H1 (cell line): ENCODE results near the gene ADAMTS14. TPM values are rescaled to one million over a fixed set of nuclear protein-coding genes. Genes with fewer than 3 reads are reported as not detected.

Experiments used
- CTCF ChIA-PET: fragments of 300-600 bp; sonication (Branson Sonifier 250); formaldehyde crosslinking; loops from one replicate; lab custom pipeline; 2021; ENCODE audit not compliant: partially characterized antibody; lab: Charles Lee
- POLR2A ChIA-PET: fragments of 300-600 bp; sonication (Branson Sonifier 250); formaldehyde crosslinking; loops from one replicate; lab custom pipeline; 2021; ENCODE audit warnings: inconsistent platforms; ENCODE audit not compliant: partially characterized antibody; lab: Charles Lee
- DNase-seq, 2 experiments: peaks; one replicate each; pipeline versions ENCODE4 v3.0.0 to v3.0.0-alpha.2; 2010 to 2022; ENCODE audit warnings: low spot score in 2 of 2, low read depth in 1 of 2, mixed read lengths in 1 of 2
- FAIRE-seq: peaks from 2 replicates; lab custom pipeline; 2011; peaks lifted over from hg19 to GRCh38; lab: Jason Lieb, UNC
- H2AFZ ChIP-seq: 2 replicates; pipeline ENCODE4 v1.8.1; 2012; ENCODE audit warnings: low read length, inconsistent platforms
- H2AK5ac ChIP-seq: 2 replicates; pipeline ENCODE4 v1.6.1; 2013; ENCODE audit warnings: low read depth, low read length
- H2BK120ac ChIP-seq: replicated peaks from 2 replicates; pipeline ENCODE3; 2013; ENCODE audit warnings: low read depth, low read length, inconsistent platforms
- H2BK12ac ChIP-seq: 2 replicates; pipeline ENCODE4 v1.6.1; 2013; ENCODE audit warnings: low read depth, low read length
- H2BK15ac ChIP-seq: 2 replicates; pipeline ENCODE4 v1.6.1; 2013; ENCODE audit warnings: low read length
- H2BK20ac ChIP-seq: 2 replicates; pipeline ENCODE4 v1.6.1; 2013; ENCODE audit warnings: low read length
- H2BK5ac ChIP-seq: 2 replicates; pipeline ENCODE4 v1.6.1; 2013; ENCODE audit warnings: low read depth, low read length
- H3K14ac ChIP-seq: 2 replicates; pipeline ENCODE4 v1.6.1; 2013; ENCODE audit warnings: inconsistent platforms; ENCODE audit not compliant: insufficient read length
- H3K18ac ChIP-seq: 2 replicates; pipeline ENCODE4 v1.6.1; 2013; ENCODE audit warnings: low read length; ENCODE audit errors: extremely low read depth
- H3K23ac ChIP-seq: 2 replicates; pipeline ENCODE4 v1.6.1; 2013; ENCODE audit warnings: inconsistent platforms; ENCODE audit not compliant: insufficient read length
- H3K23me2 ChIP-seq: 2 replicates; pipeline ENCODE4 v1.6.1; 2013; ENCODE audit warnings: low read depth, low read length
- H3K27ac ChIP-seq: 2 replicates; pipeline ENCODE4 v1.6.1; 2011; ENCODE audit warnings: low read depth, low read length, inconsistent platforms
- H3K27me3 ChIP-seq, 4 experiments: replicated peaks in 1 of 4; 1 replicate in 1 of 4; 2 replicates in 3 of 4; pipeline versions ENCODE4 v1.6.1 to v1.8.1; 2011 to 2013; ENCODE audit warnings: low read length in 3 of 4, mild to moderate bottlenecking in 3 of 4, inconsistent platforms in 2 of 4, mixed read lengths in 2 of 4, moderate library complexity in 1 of 4; ENCODE audit not compliant: control insufficient read depth in 3 of 4, insufficient read depth in 3 of 4; ENCODE audit errors: extremely low read depth in 1 of 4
- H3K36me3 ChIP-seq, 4 experiments: 2 replicates each; pipeline versions ENCODE4 v1.6.1 to v1.8.1; 2011 to 2013; ENCODE audit warnings: mild to moderate bottlenecking in 4 of 4, low read length in 3 of 4, moderate library complexity in 2 of 4, control low read depth in 1 of 4, inconsistent platforms in 1 of 4; ENCODE audit not compliant: insufficient read depth in 4 of 4, control insufficient read depth in 2 of 4
- H3K4ac ChIP-seq: replicated peaks from 2 replicates; pipeline ENCODE3; 2013; ENCODE audit warnings: low read length, low read depth, mixed read lengths, inconsistent platforms; ENCODE audit not compliant: insufficient read length
- H3K4me1 ChIP-seq, 4 experiments: replicated peaks in 1 of 4; 1 replicate in 1 of 4; 2 replicates in 3 of 4; pipeline versions ENCODE4 v1.6.1 to v1.8.1; 2011 to 2013; ENCODE audit warnings: low read length in 3 of 4, inconsistent platforms in 2 of 4, mixed read lengths in 1 of 4; ENCODE audit not compliant: insufficient read depth in 4 of 4, control insufficient read depth in 3 of 4
- H3K4me2 ChIP-seq, 2 experiments: 2 replicates each; pipeline versions ENCODE4 v1.6.1 to v1.8.1; 2011 to 2013; ENCODE audit warnings: low read depth in 2 of 2, low read length in 2 of 2, control low read depth in 1 of 2, inconsistent platforms in 1 of 2, mild to moderate bottlenecking in 1 of 2; ENCODE audit not compliant: insufficient read depth in 1 of 2
- H3K4me3 ChIP-seq, 4 experiments: fragments of 200-600, 300-600 bp in 1 of 4; sonication (generic), shearing (Covaris generic), sonication (Bioruptor Twin) in 1 of 4; 2 replicates each; pipeline versions ENCODE4 v1.5.1 to v1.8.1; 2011 to 2016; ENCODE audit warnings: low read length in 4 of 4, low read depth in 3 of 4, control low read depth in 2 of 4, inconsistent platforms in 2 of 4, mild to moderate bottlenecking in 2 of 4, mixed read lengths in 1 of 4, moderate library complexity in 1 of 4; ENCODE audit not compliant: insufficient read depth in 2 of 4; ENCODE audit errors: extremely low read depth in 1 of 4
- H3K56ac ChIP-seq: replicated peaks from 2 replicates; pipeline ENCODE3; 2013; ENCODE audit warnings: low read depth, mild to moderate bottlenecking, mixed read lengths, low read length, inconsistent platforms; ENCODE audit not compliant: insufficient read length
- H3K79me1 ChIP-seq: 2 replicates; pipeline ENCODE4 v1.6.1; 2013; ENCODE audit warnings: low read depth, low read length, control low read depth
- H3K79me2 ChIP-seq, 2 experiments: 2 replicates each; pipeline versions ENCODE4 v1.6.1 to v1.8.1; 2012 to 2013; ENCODE audit warnings: low read length in 2 of 2, mild to moderate bottlenecking in 2 of 2, inconsistent platforms in 1 of 2; ENCODE audit not compliant: insufficient read depth in 2 of 2, control insufficient read depth in 1 of 2
- H3K9ac ChIP-seq, 4 experiments: replicated peaks in 1 of 4; 1 replicate in 1 of 4; 2 replicates in 3 of 4; pipeline versions ENCODE4 v1.6.1 to v1.8.1; 2011 to 2013; ENCODE audit warnings: low read depth in 3 of 4, low read length in 3 of 4, control low read depth in 2 of 4, mild to moderate bottlenecking in 2 of 4, moderate library complexity in 2 of 4, inconsistent platforms in 1 of 4; ENCODE audit errors: extremely low read depth in 1 of 4
- H3K9me3 ChIP-seq, 2 experiments: 2 replicates each; pipeline versions ENCODE4 v1.6.1 to v1.8.1; 2012 to 2013; ENCODE audit warnings: mild to moderate bottlenecking in 2 of 2, moderate library complexity in 2 of 2, control low read depth in 1 of 2, inconsistent platforms in 1 of 2, low read depth in 1 of 2, low read length in 1 of 2, mixed read lengths in 1 of 2; ENCODE audit not compliant: insufficient read depth in 2 of 2
- H4K20me1 ChIP-seq, 2 experiments: replicated peaks in 1 of 2; 2 replicates each; pipeline versions ENCODE3 to v1.8.1; 2011 to 2013; ENCODE audit warnings: inconsistent platforms in 2 of 2, low read length in 2 of 2, mild to moderate bottlenecking in 1 of 2; ENCODE audit not compliant: insufficient read depth in 2 of 2, control insufficient read depth in 1 of 2
- H4K5ac ChIP-seq: 2 replicates; pipeline ENCODE4 v1.6.1; 2013; ENCODE audit warnings: low read length, low read depth, mixed read lengths, inconsistent platforms; ENCODE audit not compliant: insufficient read length
- H4K8ac ChIP-seq: 2 replicates; pipeline ENCODE4 v1.8.0; 2013; ENCODE audit warnings: mild to moderate bottlenecking, moderate library complexity, low read length, inconsistent platforms; ENCODE audit not compliant: insufficient read depth; ENCODE audit errors: extremely low read depth
- H4K91ac ChIP-seq: replicated peaks from 2 replicates; pipeline ENCODE3; 2013; ENCODE audit warnings: low read length, mixed read lengths, inconsistent platforms; ENCODE audit not compliant: insufficient read length
- ATF2 ChIP-seq: IDR thresholded peaks from 2 replicates; pipeline ENCODE4 v1.6.1; 2012; ENCODE audit warnings: low read length, inconsistent platforms
- CHD1 ChIP-seq: IDR thresholded peaks from 2 replicates; pipeline ENCODE4 v1.6.1; 2012; ENCODE audit warnings: low read depth, low read length, improper control_type of control experiment
- CHD2 ChIP-seq: IDR thresholded peaks from 2 replicates; pipeline ENCODE4 v1.6.1; 2012; ENCODE audit warnings: low read length, improper control_type of control experiment
- EZH2 ChIP-seq: fragments of 200-600 bp; sonication (generic); IDR thresholded peaks from 2 replicates; pipeline ENCODE4 v1.7.1; 2012; ENCODE audit warnings: low read depth, mild to moderate bottlenecking, moderate library complexity, low read length, inconsistent platforms; ENCODE audit not compliant: severe bottlenecking
- JUN ChIP-seq: IDR thresholded peaks from 2 replicates; pipeline ENCODE4 v1.6.1; 2011; ENCODE audit warnings: low read depth, mild to moderate bottlenecking, improper control_type of control experiment, low read length
- KDM1A ChIP-seq: fragments of 200-600, 300-600 bp; sonication (generic); IDR thresholded peaks from 2 replicates; pipeline ENCODE4 v1.7.1; 2016; ENCODE audit warnings: mild to moderate bottlenecking, low read length, borderline replicate concordance
- POU5F1 ChIP-seq: IDR thresholded peaks from 2 replicates; pipeline ENCODE4 v1.6.1; 2011; ENCODE audit warnings: low read depth, mild to moderate bottlenecking, low read length, moderate library complexity
- SP2 ChIP-seq: IDR thresholded peaks from 2 replicates; pipeline ENCODE4 v1.6.1; 2012; ENCODE audit warnings: mild to moderate bottlenecking, low read length, inconsistent platforms
- WGBS, 2 experiments: shearing (Covaris generic) in 1 of 2; methylation state at CpG; one replicate each; pipeline versions ENCODE4 v1.1.6 to v1.1.7; 2013 to 2015; ENCODE audit warnings: low lambda C conversion rate in 2 of 2, mixed read lengths in 2 of 2, inconsistent platforms in 1 of 2, low coverage in 1 of 2, missing lambda C conversion rate in 1 of 2; ENCODE audit not compliant: insufficient replicate concordance in 2 of 2, insufficient coverage in 1 of 2, insufficient read length in 1 of 2; ENCODE audit errors: extremely low coverage in 1 of 2, missing lambda C conversion rate in 1 of 2; 5-methylcytosine and 5-hydroxymethylcytosine counted together
- polyA plus RNA-seq, 7 experiments: library from polyadenylated mRNA; depleted of rRNA in 3 of 7; stranded (reverse) in 5 of 7; unstranded in 2 of 7; fragments of >200 nt in 5 of 7; fragments of 200-250 nt in 2 of 7; gene quantifications; 1 replicate in 5 of 7; 2 replicates in 1 of 7; 4 replicates in 1 of 7; pipeline versions ENCODE4 v1.2.1 to v1.2.3, GENCODE V29; 2011 to 2013; ENCODE audit warnings: missing spikeins in 2 of 7, mixed read lengths in 2 of 7
- total RNA-seq: library from RNA; stranded (reverse); fragmentation: NEBNext Ultra II Directional; extraction: Animal tissue kit (Norgen Biotek cat#: 25700); gene quantifications from 2 replicates; pipeline ENCODE4 v1.2.1, GENCODE V29; 2021
- TF ChIP-seq, protein P1 (sequence below): IDR thresholded peaks from 2 replicates; pipeline ENCODE4 v1.6.1; 2012; ENCODE audit warnings: inconsistent platforms

The ADAMTS14 gene
- total and polyA plus RNA-seq, 2 of the 8 experiments (the other 6 are each of a cell fraction or from before 2014, with no cell fraction given) = 2.0 to 2.3 TPM

- no peak overlapping the region; the same call in 1 of the 2 replicates for H2AFZ ChIP-seq
- POLR2A ChIA-PET = no interaction called here
- no peak overlapping the region for H3K9ac ChIP-seq
- TF ChIP-seq KDM1A (no peak), CHD1 (no peak), EZH2 (no peak), CHD2 (no peak), JUN (no peak), SP2 (no peak), ATF2 (no peak), POU5F1 (no peak)
- TF ChIP-seq, protein P1, sequence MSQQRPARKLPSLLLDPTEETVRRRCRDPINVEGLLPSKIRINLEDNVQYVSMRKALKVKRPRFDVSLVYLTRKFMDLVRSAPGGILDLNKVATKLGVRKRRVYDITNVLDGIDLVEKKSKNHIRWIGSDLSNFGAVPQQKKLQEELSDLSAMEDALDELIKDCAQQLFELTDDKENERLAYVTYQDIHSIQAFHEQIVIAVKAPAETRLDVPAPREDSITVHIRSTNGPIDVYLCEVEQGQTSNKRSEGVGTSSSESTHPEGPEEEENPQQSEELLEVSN = 0 out of 2 replicates have a peak, but pooled peaks have one; percentile 27
Observed at GRCh38 chr10:70673043-70673928, 980 bp downstream of the ADAMTS14 start.

More at GRCh38 chr10:70673043-70673928, 980 bp downstream of the ADAMTS14 start:
- FAIRE-seq (no peak), DNase-seq (no peak)
- Histone ChIP-seq H2BK20ac (no peak overlapping the region), H2AK5ac (no peak overlapping the region), H3K4me2 (peak overlapping the region; percentile 56 to 86), H4K5ac (no peak overlapping the region), H3K4me1 (peaks cover 3 to 11% (median 3%) of the 10 kb centered on the region in 4 experiments; a peak in 6 of 7 replicates), H3K23me2 (peaks cover 6% of the 10 kb centered on the region; the same call in 1 of the 2 replicates), H3K9me3 (peaks cover 4 to 5% of the 10 kb centered on the region in 2 experiments; a peak in 2 of 4 replicates), H3K36me3 (no peaks in the 10 kb centered on the region), H3K27ac (no peak overlapping the region), H3K27me3 (peaks cover 0 to 25% (median 14%) of the 10 kb centered on the region in 4 experiments; a peak in 6 of 7 replicates), H4K91ac (no peak overlapping the region), H4K20me1 (no peaks in the 10 kb centered on the region), H4K8ac (no peak overlapping the region), H3K4ac (no peak overlapping the region), H3K23ac (no peak overlapping the region), H3K14ac (no peak overlapping the region), H3K79me2 (no peaks in the 10 kb centered on the region), H2BK15ac (peak overlapping the region; percentile 77), H3K79me1 (no peaks in the 10 kb centered on the region), H3K56ac (no peak overlapping the region), H2BK120ac (no peak overlapping the region), H3K18ac (no peak overlapping the region), H3K4me3 (peak overlapping the region in 3 of 4 experiments; percentile 24 to 60 (median 52); a peak in 5 of 8 replicates), H2BK5ac (no peak overlapping the region), H2BK12ac (no peak overlapping the region; the same call in 1 of the 2 replicates)
- CTCF ChIA-PET = interaction anchor here (0.6 to 2.3 kb wide), 11 partner anchors 12 to 964 kb away, joined by 3 to 11 read pairs (median 3); no protein-coding TSS in a partner anchor
- 71% methylated on average over 12 of the region's 14 CpGs; no CpG with 5 or more reads in 1 of the 2 experiments for WGBS, 2 experiments
